Effector CD4-positive, alpha-beta T cell (primary cell): ENCODE measurements around the gene POLD1.
"Not testable (repeated sequence)": the region's sequence is repeated elsewhere in the genome, so short reads cannot be mapped to it uniquely, and the experiment has no call there.

Experiments
- DNase-seq: peaks from one replicate; pipeline ENCODE4 v3.0.0-alpha.2; 2020

The POLD1 gene

DNA sequence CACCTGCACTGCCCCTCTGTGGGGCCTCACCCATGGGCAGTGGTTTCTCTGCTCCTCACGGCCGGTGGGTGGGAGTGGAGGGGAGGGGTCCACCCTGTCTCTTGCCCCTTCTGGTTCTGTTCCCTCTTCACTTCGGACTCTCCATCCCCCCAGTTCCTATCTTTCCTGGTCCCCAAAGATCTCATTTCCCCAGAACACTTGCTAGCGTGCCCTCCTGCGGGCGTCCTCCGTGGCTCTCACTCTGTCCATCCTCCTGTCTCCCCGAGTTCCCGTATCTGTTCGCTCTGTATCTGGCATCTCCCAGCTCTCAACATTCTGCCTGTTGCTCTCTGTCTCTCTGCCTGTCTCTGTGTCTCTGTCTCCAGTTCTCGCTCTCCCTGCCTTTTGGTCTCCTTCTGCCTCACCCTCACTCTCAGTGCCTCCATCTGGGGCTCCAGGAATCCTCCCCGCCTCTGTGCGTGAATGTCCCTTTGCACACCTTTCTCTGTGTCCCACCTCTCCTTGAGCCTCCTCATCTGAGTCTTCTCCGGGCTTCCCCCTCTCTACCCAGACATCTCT, 35.0 kb downstream of the POLD1 start:
- no peak for DNase-seq

DNA sequence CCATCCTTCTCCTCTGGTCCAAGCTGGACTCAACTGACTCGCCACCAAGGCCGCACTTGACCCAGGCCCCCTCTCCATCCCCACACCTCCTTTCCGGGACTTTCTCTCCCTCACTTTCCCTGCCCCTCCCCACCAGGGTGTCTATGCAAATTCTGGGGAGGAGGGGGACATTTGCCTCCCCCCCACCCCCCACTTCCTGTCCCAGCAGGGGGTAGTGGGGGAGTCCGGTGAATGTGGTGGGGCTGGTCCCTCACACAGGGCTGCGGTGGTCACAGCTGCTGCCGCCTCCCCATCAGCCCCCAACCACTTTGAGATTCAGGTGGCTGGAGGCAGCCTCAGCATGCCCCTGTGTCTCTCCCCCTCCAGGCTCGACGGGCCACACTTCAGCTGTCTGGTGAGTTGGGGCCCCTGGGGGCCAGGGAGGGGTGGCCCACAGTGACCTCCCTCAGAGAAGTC, 35.5 kb downstream of the POLD1 start:
- no peak for DNase-seq

DNA sequence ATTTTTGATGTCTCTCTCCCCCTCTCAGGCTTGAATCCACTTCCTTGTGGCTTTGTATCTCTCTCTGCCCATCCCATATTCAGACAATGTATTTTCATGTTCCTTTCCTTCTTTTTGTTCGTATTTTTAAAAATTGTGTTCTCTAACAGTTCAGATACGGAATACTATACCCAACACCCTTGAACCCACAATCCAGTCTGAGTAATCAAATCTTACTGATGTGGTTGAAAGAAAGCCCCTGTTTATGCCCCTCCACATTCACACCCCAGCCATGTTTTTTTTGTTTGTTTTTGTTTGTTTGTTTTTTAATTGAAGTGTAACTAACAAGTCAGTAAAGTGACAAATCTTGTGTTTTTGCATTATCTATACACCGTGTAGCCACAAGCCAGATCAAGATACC, 36.0 kb downstream of the POLD1 start:
- DNase-seq = no peak

DNA sequence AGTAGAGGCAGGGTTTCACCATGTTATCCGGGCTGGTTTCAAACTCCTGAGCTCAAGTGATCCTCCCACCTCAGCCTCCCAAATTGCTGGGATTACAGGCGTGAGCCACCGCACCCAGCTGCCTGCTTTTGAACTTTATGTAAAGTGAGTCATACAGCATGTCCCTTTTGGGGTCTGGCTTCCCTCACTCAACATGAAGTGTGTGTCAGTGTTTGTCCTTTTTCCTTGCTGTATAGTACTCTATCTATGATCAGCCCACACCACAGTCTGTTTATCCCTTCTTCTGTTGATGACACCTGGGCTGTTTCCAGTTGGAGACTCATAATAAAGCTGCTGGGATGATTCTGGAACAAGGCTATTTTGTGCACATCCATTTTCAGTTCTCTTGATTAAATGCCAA, 36.7 kb downstream of the POLD1 start:
- DNase-seq = no peak

DNA sequence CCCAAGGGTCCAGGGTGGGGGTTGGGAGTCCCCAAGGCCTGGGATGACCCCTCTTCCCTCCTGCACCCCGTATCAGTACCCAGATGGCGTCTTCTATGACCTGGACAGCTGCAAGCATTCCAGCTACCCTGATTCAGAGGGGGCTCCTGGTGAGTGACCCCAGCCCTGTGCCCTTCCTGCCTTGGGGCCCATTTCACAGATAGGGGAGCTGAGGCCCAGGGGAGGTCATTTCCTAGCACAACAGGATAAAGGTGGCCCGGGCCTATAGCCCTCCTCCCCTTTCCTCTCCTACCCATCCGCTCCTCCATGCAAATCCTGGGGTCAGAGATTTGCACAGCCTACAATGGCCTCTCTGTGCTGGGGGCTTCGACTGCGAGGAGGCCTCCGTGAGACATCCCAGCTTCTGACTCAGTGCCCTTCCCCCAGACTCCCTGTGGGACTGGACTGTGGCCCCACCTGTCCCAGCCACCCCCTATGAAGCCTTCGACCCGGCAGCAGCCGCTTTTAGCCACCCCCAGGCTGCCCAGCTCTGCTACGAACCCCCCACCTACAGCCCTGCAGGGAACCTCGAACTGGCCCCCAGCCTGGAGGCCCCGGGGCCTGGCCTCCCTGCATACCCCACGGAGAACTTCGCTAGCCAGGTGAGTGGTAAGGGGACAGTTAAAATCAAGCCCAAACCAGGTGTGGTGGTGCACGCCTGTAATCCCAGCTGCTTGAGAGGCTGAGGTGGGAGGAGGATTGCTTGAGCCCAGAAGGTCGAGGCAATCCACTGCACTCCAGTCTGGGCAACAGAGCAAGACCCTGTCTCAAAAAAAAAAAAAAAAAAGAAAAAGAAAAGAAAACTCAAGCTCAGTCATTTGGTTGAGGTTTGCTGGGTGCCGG, 38.5 kb downstream of the POLD1 start:
- DNase-seq = no peak

DNA sequence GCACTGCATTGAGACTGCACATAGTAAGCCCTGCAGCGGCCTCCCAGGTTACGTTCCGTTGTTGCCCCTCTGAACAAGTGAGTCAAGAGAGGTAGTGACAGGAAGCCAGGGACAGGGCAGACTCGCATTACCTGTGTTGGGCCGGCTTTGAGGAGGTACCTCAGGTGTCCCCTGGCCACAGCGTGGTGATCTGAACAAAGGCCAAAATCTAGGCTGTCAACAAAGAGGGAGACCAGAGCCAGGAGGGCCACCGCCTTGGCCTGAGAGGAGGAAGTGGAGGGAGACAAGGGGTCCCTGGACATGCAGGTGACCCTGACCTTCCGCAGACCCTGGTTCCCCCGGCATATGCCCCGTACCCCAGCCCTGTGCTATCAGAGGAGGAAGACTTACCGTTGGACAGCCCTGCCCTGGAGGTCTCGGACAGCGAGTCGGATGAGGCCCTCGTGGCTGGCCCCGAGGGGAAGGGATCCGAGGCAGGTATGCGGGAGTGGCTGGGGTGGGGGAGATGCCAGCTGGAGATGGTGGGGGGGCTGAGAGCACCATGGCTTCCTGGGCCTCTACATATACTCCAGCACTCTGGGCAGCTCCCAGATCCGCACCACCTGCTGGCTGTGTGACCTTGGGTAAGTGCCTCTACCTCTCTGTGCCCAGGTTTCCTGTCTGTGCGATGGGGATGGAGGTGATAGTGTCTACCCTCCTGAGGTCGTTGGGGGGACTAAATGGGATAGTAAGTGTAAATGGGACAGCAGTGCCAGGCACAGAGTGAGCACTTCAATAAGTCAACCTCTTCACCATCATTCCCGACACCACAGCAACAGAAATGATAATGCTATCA, 39.3 kb downstream of the POLD1 start:
- DNase-seq = no peak

DNA sequence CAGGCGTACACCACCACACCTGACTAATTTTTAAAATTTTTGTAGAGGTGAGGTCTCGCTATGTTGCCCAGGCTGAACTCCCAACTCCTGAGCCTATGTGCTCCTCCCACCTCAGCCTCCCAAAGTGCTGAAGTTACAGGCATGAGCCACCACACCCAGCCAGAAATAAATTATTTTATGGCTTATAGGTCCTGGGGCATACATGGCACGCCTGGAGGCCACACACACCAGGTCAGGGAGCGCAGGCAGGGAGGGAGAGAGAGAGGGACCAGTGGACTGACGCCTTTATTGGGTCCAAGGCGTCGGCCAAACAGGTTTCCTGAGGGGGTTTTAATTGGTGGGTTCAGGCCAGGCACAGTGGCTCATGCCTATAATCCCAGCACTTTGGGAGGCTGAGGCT, 41.4 kb downstream of the POLD1 start:
- no peak for DNase-seq

DNA sequence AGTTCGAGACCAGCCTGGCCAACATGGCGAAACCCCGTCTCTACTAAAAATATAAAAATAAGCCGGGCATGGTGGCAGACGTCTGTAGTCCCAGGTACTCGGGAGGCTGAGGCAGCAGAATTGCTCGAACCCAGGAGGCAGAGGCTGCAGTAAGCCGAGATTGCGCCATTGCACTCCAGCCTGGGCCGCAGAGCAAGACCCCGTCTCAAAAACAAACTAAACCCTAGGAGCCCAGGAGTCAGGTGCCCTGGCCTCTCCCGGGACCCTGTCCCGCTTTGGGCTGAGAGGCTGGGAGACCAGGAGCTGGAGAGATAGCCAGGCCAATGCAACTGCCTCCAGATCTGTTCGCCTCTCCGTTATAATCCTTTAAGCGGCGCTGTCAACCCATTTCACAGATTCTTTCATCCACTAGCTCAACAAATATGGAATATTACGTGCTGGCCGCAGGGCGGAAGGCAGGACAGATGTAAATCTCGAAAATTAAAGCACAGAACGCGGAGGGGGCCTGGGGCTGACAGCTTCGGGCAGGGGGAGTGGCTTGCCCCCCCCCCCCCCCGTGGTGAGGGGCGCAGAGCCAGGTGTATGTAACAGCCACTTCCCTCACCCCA, 43.3 kb downstream of the POLD1 start:
- no peak for DNase-seq

DNA sequence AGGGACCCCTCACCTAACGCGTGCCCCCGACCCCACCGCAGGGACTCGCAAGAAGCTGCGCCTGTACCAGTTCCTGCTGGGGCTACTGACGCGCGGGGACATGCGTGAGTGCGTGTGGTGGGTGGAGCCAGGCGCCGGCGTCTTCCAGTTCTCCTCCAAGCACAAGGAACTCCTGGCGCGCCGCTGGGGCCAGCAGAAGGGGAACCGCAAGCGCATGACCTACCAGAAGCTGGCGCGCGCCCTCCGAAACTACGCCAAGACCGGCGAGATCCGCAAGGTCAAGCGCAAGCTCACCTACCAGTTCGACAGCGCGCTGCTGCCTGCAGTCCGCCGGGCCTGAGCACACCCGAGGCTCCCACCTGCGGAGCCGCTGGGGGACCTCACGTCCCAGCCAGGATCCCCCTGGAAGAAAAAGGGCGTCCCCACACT, 43.9 kb downstream of the POLD1 start:
- DNase-seq = peak; percentile 10

DNA sequence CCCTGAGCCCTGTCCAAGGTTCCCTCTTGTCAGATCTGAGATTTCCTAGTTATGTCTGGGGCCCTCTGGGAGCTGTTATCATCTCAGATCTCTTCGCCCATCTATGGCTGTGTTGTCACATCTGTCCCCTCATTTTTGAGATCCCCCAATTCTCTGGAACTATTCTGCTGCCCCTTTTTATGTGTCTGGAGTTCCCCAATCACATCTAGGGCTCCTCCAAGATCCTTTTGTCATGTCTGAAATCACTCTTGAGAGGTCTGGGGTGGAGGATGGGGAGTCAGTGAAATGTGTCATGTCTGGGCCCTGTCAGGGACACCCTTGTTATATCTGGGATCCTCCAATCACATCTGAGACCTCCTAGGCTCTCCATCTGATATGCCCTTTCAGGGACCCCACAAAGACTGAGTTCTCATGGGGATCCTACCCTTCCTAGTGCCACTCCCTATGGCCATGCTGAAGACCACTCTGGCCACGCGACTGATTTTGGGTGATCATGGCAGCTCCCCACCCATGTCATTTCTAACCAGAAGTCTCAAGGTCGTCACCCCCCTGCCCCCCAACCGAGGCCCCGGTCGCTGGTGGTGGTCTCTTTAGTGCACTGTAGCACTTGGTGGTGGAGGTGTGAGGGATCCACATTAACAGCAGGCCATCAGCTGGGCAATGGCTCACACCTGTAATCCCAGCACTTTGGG, 44.8 kb downstream of the POLD1 start:
- no peak for DNase-seq

DNA sequence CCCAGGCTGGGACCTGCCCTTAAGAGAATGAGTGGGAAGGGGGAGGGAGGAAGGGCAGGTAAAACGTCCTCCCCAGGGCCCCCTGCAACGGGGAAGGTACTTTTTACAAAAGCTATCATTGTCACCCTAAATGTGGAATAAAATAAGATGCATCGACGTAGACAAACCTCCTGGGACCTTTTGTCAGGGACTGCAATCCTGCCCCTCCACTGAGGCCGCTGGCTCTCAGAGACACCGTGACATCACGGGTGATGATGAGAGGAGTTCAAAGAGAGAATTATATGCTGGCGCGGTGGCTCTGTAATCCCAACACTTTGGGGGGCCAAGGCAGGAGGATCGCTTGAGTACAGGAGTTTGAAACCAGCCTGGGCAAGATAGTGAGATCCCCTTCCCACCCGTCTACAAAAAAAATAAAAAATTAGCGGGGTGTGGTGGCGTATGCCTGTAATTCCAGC, 46.8 kb downstream of the POLD1 start:
- no peak for DNase-seq

DNA sequence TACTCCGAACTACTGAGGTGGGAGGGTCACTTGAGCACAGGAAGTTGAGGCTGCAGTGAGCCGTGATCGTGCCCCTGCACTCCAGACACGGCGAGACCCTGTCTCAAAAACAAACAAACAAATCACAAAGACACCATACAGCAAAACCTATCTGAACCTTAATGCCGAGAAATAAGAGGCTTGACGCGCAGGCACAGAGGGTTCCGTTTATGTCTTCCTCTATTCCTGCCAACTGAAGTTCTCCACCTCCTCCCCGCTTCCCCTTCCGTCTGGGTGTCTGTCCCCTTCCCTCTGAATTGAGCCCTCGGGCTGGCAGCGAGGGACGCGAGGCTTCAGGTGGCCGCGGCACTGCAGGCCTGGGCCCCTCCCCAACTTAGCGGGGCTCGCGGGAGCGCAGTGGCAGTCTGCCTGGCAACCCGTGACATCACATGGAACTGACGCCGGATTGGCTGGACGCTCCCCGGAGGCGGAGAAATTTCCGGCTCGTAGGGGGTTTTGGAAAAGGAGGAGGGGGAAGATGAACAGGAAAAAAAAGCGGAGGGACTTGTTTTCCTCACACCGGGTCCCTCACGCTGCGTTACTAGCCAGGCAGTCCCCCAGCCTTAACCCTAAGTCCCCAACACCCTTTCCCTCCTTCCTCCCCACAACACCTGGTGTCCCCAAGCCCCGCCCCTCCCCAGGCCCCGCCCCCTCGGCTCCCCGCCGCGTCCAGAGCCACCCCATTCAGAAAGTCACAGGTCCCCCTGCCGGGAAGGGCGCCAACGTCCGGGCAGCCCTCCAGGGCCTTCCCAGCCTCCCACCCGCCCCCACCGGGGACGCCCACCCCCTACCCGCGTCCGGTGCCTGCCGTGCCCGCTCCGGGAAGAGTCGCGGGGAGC, 47.4 kb downstream of the POLD1 start:
- peak; percentile 85 for DNase-seq

DNA sequence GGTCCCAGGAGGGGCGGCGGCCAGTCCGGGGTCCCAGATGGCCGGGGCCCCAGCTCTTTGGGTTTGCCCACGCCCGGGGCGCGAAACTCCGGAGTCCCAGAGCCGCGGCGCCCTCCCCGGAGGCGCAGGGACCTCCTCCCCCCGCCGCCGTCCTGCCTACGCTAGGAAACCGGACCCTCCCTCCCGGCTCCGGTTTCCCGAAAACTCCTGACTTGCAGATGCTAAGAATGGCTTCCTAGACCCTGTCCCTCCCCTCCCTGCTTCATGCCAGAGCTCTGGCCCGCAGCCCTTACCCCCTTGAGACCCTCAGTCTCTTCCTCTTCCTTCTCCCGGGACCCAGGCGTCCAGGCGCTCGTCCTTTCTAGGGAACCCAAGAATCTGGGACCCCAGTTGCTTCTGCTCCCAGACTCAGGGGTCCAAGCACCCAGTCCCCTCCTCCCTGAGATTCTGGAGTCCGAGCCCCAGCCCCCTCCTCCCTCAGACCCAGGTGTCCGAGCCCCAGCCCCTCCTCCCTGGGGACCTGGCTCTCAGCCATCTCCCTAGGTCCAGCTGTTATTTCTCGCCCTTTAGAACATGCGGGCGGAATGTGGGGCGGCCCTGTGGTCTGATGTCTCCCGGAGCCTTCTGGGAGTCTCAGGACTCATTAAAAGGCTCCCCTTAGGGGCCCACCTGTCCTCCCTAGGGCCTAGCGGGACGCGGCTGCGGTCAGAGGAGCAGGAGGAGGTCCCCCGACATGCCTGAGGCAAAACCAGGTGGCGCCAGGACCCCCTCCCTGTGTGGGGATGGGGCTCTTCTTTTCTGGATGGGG, 48.3 kb downstream of the POLD1 start, which contains the start of gene MYBPC2:
Gene MYBPC2, plus strand, starts transcription at position 672 of the 808 bp plus-strand sequence. Its CDS starts 62 bp downstream, at position 734.
- DNase-seq = no peak

DNA sequence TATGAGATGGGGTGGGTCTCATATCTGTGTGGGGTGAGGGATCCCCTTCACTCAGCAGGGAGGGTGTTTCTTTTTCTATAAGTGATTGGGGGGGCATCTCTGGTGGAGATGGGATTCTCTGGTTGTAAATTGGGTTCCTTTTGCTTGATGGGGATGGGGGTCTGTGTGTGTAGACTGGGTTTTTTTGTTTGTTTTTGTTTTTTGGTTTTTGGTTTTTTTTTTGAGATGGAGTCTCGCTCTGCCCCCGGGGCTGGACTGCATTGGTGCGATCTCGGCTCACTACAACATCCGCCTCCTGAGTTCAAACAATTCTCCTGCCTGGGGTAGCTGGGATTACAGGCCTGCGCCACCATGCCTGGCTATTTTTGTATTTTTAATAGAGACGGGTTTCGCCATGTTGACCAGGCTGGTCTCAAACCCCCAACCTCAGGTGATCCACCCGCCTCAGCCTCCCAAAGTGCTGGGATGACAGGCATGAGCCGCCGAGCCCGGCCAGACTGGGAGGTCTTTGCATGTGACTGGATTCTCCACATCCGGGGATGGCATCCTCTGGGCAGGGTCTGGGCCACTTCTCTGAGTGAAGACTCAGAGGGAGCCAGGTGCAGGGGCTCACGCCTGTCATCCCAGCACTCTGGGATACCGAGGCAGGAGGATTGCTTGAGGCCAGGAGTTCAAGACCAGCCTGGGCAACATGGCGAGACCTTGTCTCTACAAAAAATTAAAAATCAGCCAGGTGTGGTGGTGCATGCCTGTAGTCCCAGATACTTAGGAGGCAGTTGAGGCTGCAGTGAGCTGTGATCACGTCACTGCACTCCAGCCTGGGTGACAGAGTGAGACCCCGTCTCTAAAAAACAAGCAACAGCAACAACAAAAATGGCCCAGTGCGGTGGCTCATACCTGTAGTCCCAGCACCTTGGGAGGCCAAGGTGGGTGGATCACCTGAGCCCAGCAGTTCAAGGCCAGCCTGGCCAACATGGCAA, 49.3 kb downstream of the POLD1 start:
- no peak for DNase-seq

DNA sequence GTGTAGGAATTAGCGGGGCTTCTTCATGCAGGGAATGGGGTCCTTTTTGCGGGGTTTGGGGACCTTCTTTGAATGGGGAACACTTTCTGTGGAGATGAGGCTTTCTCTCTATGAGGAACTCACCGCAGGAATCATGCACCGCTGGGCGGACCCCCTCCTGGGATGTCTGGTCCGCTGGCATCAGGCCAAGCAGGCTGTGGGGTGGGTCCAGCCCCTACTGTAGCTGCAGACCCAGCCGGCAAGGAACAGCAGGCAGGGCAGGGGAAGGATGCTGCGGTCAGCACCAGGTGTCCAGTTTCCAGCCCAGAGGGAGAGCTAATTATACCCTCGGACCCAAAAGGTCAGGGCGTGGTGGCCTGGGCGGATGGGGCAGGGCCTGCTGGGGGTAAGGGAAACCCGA, 50.4 kb downstream of the POLD1 start:
- DNase-seq = no peak

DNA sequence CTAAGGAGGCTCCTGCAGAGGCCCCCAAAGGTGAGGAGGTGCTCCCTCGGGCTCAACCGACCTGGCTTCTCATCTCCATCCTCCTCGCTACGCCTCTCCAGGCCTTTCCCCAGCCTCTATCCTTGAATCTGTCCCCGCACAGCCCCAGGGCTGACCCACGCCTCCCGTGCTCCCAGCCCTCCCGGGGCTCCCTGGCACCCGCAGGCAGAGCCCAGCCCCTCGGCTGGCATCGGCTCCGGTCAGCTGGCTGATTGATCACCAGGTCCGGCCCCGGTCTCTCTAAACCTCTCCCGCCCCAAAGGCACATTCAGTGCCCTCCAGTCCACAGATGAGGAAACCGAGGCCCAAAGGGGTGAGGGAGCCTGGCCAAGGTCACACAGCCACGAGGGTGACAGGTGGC, 51.1 kb downstream of the POLD1 start:
- no peak for DNase-seq

DNA sequence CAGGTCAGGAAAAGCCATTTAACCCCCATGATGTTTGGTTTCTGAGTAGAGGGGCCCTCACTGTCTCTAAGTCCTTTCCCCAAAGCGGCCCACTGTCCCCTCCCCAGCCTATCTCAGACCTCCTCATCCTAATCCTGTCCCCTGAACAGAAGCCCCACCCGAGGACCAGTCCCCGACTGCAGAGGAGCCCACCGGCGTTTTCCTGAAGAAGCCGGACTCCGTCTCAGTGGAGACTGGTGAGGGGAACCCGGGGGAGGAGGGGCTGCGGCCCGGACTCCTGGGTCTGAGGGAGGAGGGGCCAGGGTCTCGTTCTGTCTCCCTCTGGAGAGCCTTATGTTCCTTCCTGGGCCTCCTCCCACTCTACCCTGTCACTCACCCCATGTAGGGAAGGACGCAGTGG, 51.5 kb downstream of the POLD1 start:
- DNase-seq = no peak

DNA sequence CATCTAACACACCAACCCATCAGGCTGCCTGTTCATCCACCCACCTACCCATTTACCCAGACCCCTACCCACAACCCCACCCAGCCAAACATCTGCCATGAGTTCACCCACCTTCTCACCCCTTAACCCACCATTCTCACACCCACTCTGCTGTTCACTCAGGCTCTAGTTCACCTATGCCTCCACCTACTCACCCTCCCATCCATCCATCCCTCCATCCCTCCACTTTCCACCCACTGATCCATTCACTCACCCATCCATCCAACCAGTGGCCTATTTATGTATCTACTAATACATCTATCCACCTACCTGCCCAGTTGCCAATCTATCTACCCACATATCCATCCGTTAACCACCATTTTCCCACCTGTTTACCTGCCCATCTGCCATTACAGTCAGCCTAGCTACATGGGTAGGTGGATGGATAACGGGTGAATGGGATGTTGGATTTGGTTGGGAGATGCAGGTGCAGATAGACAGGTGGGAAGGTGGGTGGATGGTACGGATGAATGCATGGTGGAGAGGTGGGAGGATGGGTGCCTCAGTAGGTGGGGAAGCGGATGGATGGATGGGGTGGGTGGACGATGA, 53.8 kb downstream of the POLD1 start:
- no peak for DNase-seq

DNA sequence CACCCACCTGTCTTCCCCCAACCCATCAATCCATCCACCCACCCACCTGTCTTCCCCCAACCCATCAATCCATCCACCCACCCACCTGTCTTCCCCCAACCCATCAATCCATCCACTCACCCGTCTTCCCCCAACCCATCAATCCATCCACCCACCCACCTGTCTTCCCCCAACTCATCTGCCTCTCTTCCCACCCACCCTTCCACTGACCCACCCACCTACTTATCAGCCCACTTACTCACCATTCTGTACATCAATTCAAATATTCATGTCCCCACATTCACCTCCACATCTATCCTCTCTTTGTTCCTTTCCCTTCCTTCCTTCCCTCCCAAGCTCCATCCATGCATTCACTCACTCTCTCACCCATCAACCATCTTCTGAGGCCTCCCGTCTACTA, 55.0 kb downstream of the POLD1 start:
- DNase-seq = not testable (repeated sequence)
